Sigmoid colon (tissue), 4 donors: Measurements from ENCODE around the gene YLPM1.

Source experiments
- CTCF ChIP-seq, 4 experiments: fragments of 450-650 bp in 3 of 4; fragments of 200-600 bp in 1 of 4; IDR thresholded peaks; one replicate each; pipeline ENCODE4 v1.5.1; 2016 to 2019; ENCODE audit warnings: antibody characterized with exemption in 4 of 4, mild to moderate bottlenecking in 3 of 4, moderate library complexity in 2 of 4
- POLR2A ChIP-seq, 2 donors: fragments of 450-650 bp; IDR thresholded peaks; one replicate each; pipeline ENCODE4 v1.6.1; 2016; ENCODE audit warnings: antibody characterized with exemption in 2 of 2, mild to moderate bottlenecking in 2 of 2, moderate library complexity in 2 of 2
- POLR2AphosphoS5 ChIP-seq, 4 donors: sonication (generic); formaldehyde crosslinking; IDR thresholded peaks; one replicate each; pipeline ENCODE4 v1.6.1; 2017; ENCODE audit warnings: antibody characterized with exemption in 4 of 4

- no peak for TF ChIP-seq POLR2A (IDR thresholded peaks at IDR 0.05)
- no peak for TF ChIP-seq CTCF (IDR thresholded peaks at IDR 0.05)
- no peak for TF ChIP-seq POLR2AphosphoS5 (IDR thresholded peaks at IDR 0.05)
These were observed 44.9 kb downstream of the YLPM1 start for GRCh38 chr14:74807853-74808545.
